Right cardiac atrium (tissue), 5 donors: ENCODE data around the gene MXD3. TPM values are rescaled to one million over a fixed set of nuclear protein-coding genes. Genes with fewer than 3 reads are reported as not detected.
"Not testable (repeated sequence)": the region's sequence is repeated elsewhere in the genome, so short reads cannot be mapped to it uniquely, and the experiment has no call there.

Experiments
- ATAC-seq, 2 donors: fragments of 200-7000 bp; cut with Tn5 transposase; one replicate each; pipeline versions ENCODE4 v1.8.0 to v1.9.1; 2020; ENCODE audit warnings: moderate library complexity in 2 of 2, mild to moderate bottlenecking in 1 of 2
- DNase-seq, 3 donors: peaks; one replicate each; pipeline ENCODE4 v3.0.0-alpha.2; 2020
- H3K27ac ChIP-seq: one replicate; pipeline ENCODE4 v1.5.1; 2013; ENCODE audit warnings: mild to moderate bottlenecking, low read length, control low read depth, moderate library complexity
- H3K27me3 ChIP-seq: one replicate; pipeline ENCODE4 v1.6.1; 2013; ENCODE audit not compliant: control insufficient read depth, insufficient read depth
- H3K4me1 ChIP-seq: one replicate; pipeline ENCODE4 v1.6.1; 2013; ENCODE audit warnings: low read length; ENCODE audit not compliant: control insufficient read depth, insufficient read depth
- H3K4me3 ChIP-seq: one replicate; pipeline ENCODE4 v1.5.1; 2013; ENCODE audit warnings: low read length, control low read depth
- H3K9me3 ChIP-seq: one replicate; pipeline ENCODE4 v1.6.1; 2013; ENCODE audit warnings: low read length; ENCODE audit not compliant: control insufficient read depth
- WGBS: extraction: QIAGEN DNeasy Blood & Tissue Kit; methylation state at CpG from one replicate; pipeline ENCODE4 v1.1.7; 2013; 5-methylcytosine and 5-hydroxymethylcytosine counted together
- intact Hi-C, 4 donors: fragments of 100-400 bp; cut with DNase I; formaldehyde crosslinking; loops; one replicate each; pipeline versions ENCODE4 v1.11.0 to v1.14.0; 2022 to 2023
- polyA plus RNA-seq: library from polyadenylated mRNA; stranded (reverse); fragments of 200-250 nt; gene quantifications from one replicate; pipeline ENCODE4 v1.2.3, GENCODE V29; 2013
- total RNA-seq, 4 donors: library from RNA; stranded (reverse); fragmentation: NEBNext Ultra II Directional; extraction: Animal tissue kit (Norgen Biotek cat#: 25700); gene quantifications; one replicate each; pipeline ENCODE4 v1.2.1, GENCODE V29; 2021
- donor health status: healthy with polysubstance abuse.
- donor health status: DM: no; HTN: yes; CAD: no.
- donor health status: DM: no; HTN: no; CAD: no.
- donor health status: DM: no; HTN: yes; CAD: no; lungs with severe emphysema.
- donor health status: DM: yes; HTN: yes; CAD: no.

MXD3 gene
- total and polyA plus RNA-seq, 5 donors, result 1.7 to 3.6 (median 2.4) TPM

GRCh38 chr5:177260961-177261360 lies 50.7 kb downstream of the MXD3 start:
- Histone ChIP-seq H3K9me3 (no peaks in the 10 kb centered on the region), H3K27me3 (no peaks in the 10 kb centered on the region), H3K27ac (no peak overlapping the region), H3K4me3 (no peak overlapping the region), H3K4me1 (no peaks in the 10 kb centered on the region)
- 92% methylated on average over 7 of the region's 7 CpGs for WGBS
- ATAC-seq (no peak), DNase-seq (no peak)
- intact Hi-C loops, result no loop called here

GRCh38 chr5:177258711-177259110 lies 53.0 kb downstream of the MXD3 start:
- not testable (repeated sequence) for DNase-seq, H3K4me3 ChIP-seq, H3K4me1 ChIP-seq, H3K27ac ChIP-seq, ATAC-seq, H3K9me3 ChIP-seq, H3K27me3 ChIP-seq
- intact Hi-C loops, result loop anchor here in 2 of 4 donors (5.0 to 10.0 kb wide), 2 partner anchors 144 to 146 kb away; no protein-coding TSS in a partner anchor
- WGBS, result 94% methylated on average over 7 of the region's 7 CpGs

Other genes with a start within 250 kb of the MXD3 start
- 1 to 10 TPM; 1.9 to 3.7 (median 3.5) TPM for gene FGFR4, start 225.0 kb downstream of the MXD3 start, total RNA-seq
- gene FGFR4, start 225.0 kb downstream of the MXD3 start, polyA plus RNA-seq, result 1.5 TPM
- 10 to 100 TPM; 44.1 to 55.5 (median 50.6) TPM for gene NSD1, start 178.1 kb downstream of the MXD3 start, total RNA-seq
- 10.0 TPM for gene NSD1, start 178.1 kb downstream of the MXD3 start, polyA plus RNA-seq
- gene RAB24, start 8.2 kb downstream of the MXD3 start, total RNA-seq, result 10 to 100 TPM; 15.0 to 23.8 (median 20.6) TPM
- 28.6 TPM for gene RAB24, start 8.2 kb downstream of the MXD3 start, polyA plus RNA-seq
- gene PRELID1, start 8.1 kb downstream of the MXD3 start, total RNA-seq, result 10 to 100 TPM; 40.4 to 55.7 (median 46.0) TPM
- 43.3 TPM for gene PRELID1, start 8.1 kb downstream of the MXD3 start, polyA plus RNA-seq
- gene LMAN2, start 39.8 kb upstream of the MXD3 start, total RNA-seq, result 10 to 100 TPM; 59.0 to 74.3 (median 68.8) TPM
- gene LMAN2, start 39.8 kb upstream of the MXD3 start, polyA plus RNA-seq, result 109 TPM
- 1 to 10 TPM; 3.8 to 5.1 (median 4.2) TPM for gene RGS14, start 46.0 kb upstream of the MXD3 start, total RNA-seq
- gene RGS14, start 46.0 kb upstream of the MXD3 start, polyA plus RNA-seq, result 4.6 TPM
- gene SLC34A1, start 72.5 kb upstream of the MXD3 start, total RNA-seq, result not detected
- gene SLC34A1, start 72.5 kb upstream of the MXD3 start, polyA plus RNA-seq, result not detected
- not detected for gene PFN3, start 88.8 kb upstream of the MXD3 start, total RNA-seq
- not detected for gene PFN3, start 88.8 kb upstream of the MXD3 start, polyA plus RNA-seq
- under 1 TPM; 0.17 to 0.34 (median 0.26) TPM for gene F12, start 97.7 kb upstream of the MXD3 start, total RNA-seq
- gene F12, start 97.7 kb upstream of the MXD3 start, polyA plus RNA-seq, result 0.27 TPM
- 10 to 100 TPM; 13.2 to 16.9 (median 15.5) TPM for gene GRK6, start 114.8 kb upstream of the MXD3 start, total RNA-seq
- 7.4 TPM for gene GRK6, start 114.8 kb upstream of the MXD3 start, polyA plus RNA-seq
- under 1 TPM in 3 of 4 donors, not detected in 1; 0.33 to 0.45 (median 0.35) TPM for gene PRR7, start 134.9 kb upstream of the MXD3 start, total RNA-seq
- 0.27 TPM for gene PRR7, start 134.9 kb upstream of the MXD3 start, polyA plus RNA-seq
- 10 to 100 TPM; 15.3 to 44.8 (median 25.3) TPM for gene DBN1, start 161.7 kb upstream of the MXD3 start, total RNA-seq
- 17.7 TPM for gene DBN1, start 161.7 kb upstream of the MXD3 start, polyA plus RNA-seq
- 10 to 100 TPM; 35.0 to 71.5 (median 47.0) TPM for gene PDLIM7, start 185.7 kb upstream of the MXD3 start, total RNA-seq
- 61.9 TPM for gene PDLIM7, start 185.7 kb upstream of the MXD3 start, polyA plus RNA-seq
- gene DOK3, start 197.9 kb upstream of the MXD3 start, total RNA-seq, result 1 to 10 TPM; 3.1 to 4.5 (median 3.9) TPM
- 1.4 TPM for gene DOK3, start 197.9 kb upstream of the MXD3 start, polyA plus RNA-seq
- 10 to 100 TPM; 36.0 to 43.5 (median 40.3) TPM for gene DDX41, start 205.1 kb upstream of the MXD3 start, total RNA-seq
- 30.5 TPM for gene DDX41, start 205.1 kb upstream of the MXD3 start, polyA plus RNA-seq
- 10 to 100 TPM; 24.9 to 34.2 (median 27.7) TPM for gene FAM193B, start 242.7 kb upstream of the MXD3 start, total RNA-seq
- 41.8 TPM for gene FAM193B, start 242.7 kb upstream of the MXD3 start, polyA plus RNA-seq